Neutrophil (primary cell): ENCODE data around the gene CECR2.

Experiments used
- H3K27ac ChIP-seq: fragments of 200-600 bp; sonication (generic); 2 replicates; pipeline ENCODE4 v1.5.1; 2016; ENCODE audit warnings: mild to moderate bottlenecking, moderate library complexity
- H3K27me3 ChIP-seq: fragments of 200-600 bp; sonication (generic); 2 replicates; pipeline ENCODE4 v1.6.0; 2016; ENCODE audit warnings: mild to moderate bottlenecking
- H3K36me3 ChIP-seq: fragments of 200-600 bp; sonication (generic); 2 replicates; pipeline ENCODE4 v1.5.1; 2017
- H3K4me1 ChIP-seq, 2 experiments: fragments of 200-600 bp in 1 of 2; sonication (generic) in 1 of 2; 1 replicate in 1 of 2; 2 replicates in 1 of 2; pipeline versions ENCODE4 v1.5.1 to v1.6.1; 2013 to 2016; ENCODE audit warnings: low read depth in 1 of 2, low read length in 1 of 2, mild to moderate bottlenecking in 1 of 2, moderate library complexity in 1 of 2; ENCODE audit not compliant: control insufficient read depth in 1 of 2, insufficient read depth in 1 of 2
- H3K4me3 ChIP-seq, 2 experiments: fragments of 200-600 bp in 1 of 2; sonication (generic) in 1 of 2; 1 replicate in 1 of 2; 2 replicates in 1 of 2; pipeline ENCODE4 v1.5.1; 2013 to 2016; ENCODE audit warnings: low read depth in 1 of 2, low read length in 1 of 2, mild to moderate bottlenecking in 1 of 2, moderate library complexity in 1 of 2
- H3K9me3 ChIP-seq: fragments of 200-600 bp; sonication (generic); 2 replicates; pipeline ENCODE4 v1.5.1; 2016
- CTCF ChIP-seq: fragments of 200-600 bp; sonication (generic); IDR thresholded peaks from 2 replicates; pipeline ENCODE4 v1.5.1; 2016; ENCODE audit warnings: antibody characterized with exemption

Gene CECR2

GRCh38 chr22:17501679-17502285, 132.5 kb downstream of the CECR2 start:
- no peak overlapping the region for H3K4me3 ChIP-seq
- H3K9me3 ChIP-seq: no peaks in the 10 kb centered on the region
- no peak for TF ChIP-seq CTCF
- no peaks in the 10 kb centered on the region for H3K36me3 ChIP-seq
- no peak overlapping the region for H3K27ac ChIP-seq
- H3K27me3 ChIP-seq: no peaks in the 10 kb centered on the region
- peaks cover 9 to 18% of the 10 kb centered on the region in 2 experiments for H3K4me1 ChIP-seq

- Histone ChIP-seq H3K4me1 (no peaks in the 10 kb centered on the region), H3K27ac (no peak overlapping the region), H3K9me3 (no peaks in the 10 kb centered on the region), H3K27me3 (peaks cover 31% of the 10 kb centered on the region), H3K4me3 (no peak overlapping the region), H3K36me3 (no peaks in the 10 kb centered on the region)
- no peak for TF ChIP-seq CTCF
These were observed 138.8 kb downstream of the CECR2 start for GRCh38 chr22:17508110-17508509.

GRCh38 chr22:17512960-17513359, 143.7 kb downstream of the CECR2 start:
- H3K9me3 ChIP-seq: no peaks in the 10 kb centered on the region
- H3K27me3 ChIP-seq: peaks cover 44% of the 10 kb centered on the region
- H3K27ac ChIP-seq: no peak overlapping the region
- H3K4me3 ChIP-seq: no peak overlapping the region
- no peak for TF ChIP-seq CTCF
- H3K36me3 ChIP-seq: no peaks in the 10 kb centered on the region
- H3K4me1 ChIP-seq: no peaks in the 10 kb centered on the region

- H3K27me3 ChIP-seq: peaks cover 42% of the 10 kb centered on the region
- H3K4me3 ChIP-seq: no peak overlapping the region
- H3K27ac ChIP-seq: no peak overlapping the region
- no peaks in the 10 kb centered on the region for H3K36me3 ChIP-seq
- no peak for TF ChIP-seq CTCF
- H3K9me3 ChIP-seq: no peaks in the 10 kb centered on the region
- H3K4me1 ChIP-seq: no peaks in the 10 kb centered on the region
These were observed 144.4 kb downstream of the CECR2 start for GRCh38 chr22:17513612-17514011.

- no peaks in the 10 kb centered on the region for H3K9me3 ChIP-seq
- peaks cover 42% of the 10 kb centered on the region for H3K27me3 ChIP-seq
- H3K36me3 ChIP-seq: no peaks in the 10 kb centered on the region
- no peak overlapping the region for H3K27ac ChIP-seq
- no peak overlapping the region for H3K4me3 ChIP-seq
- no peaks in the 10 kb centered on the region for H3K4me1 ChIP-seq
- no peak for TF ChIP-seq CTCF
These were observed 144.8 kb downstream of the CECR2 start for GRCh38 chr22:17514084-17514483.
